DOHH2 (cell line): ENCODE data around the gene BOK.
"Not testable (repeated sequence)": the region's sequence is repeated elsewhere in the genome, so short reads cannot be mapped to it uniquely, and the experiment has no call there.

Source experiments
- H3F3A ChIP-seq: fragments of 200-600 bp; sonication (generic), shearing (Covaris generic); 2 replicates; pipeline ENCODE4 v1.6.0; 2016; ENCODE audit warnings: antibody characterized with exemption, mild to moderate bottlenecking; ENCODE audit not compliant: control insufficient read depth, insufficient read depth
- H3K27ac ChIP-seq: fragments of 200-600 bp; sonication (generic); 2 replicates; pipeline ENCODE4 v1.5.1; 2014; ENCODE audit warnings: low read depth, mild to moderate bottlenecking, low read length, moderate library complexity
- H3K27me3 ChIP-seq: fragments of 200-600 bp; sonication (generic); 2 replicates; pipeline ENCODE4 v1.6.1; 2014; ENCODE audit warnings: mild to moderate bottlenecking, low read length, mixed read lengths; ENCODE audit not compliant: control insufficient read depth
- H3K36me3 ChIP-seq: fragments of 200-600 bp; sonication (generic); 2 replicates; pipeline ENCODE4 v1.6.1; 2014; ENCODE audit warnings: mild to moderate bottlenecking, low read length, moderate library complexity, mixed read lengths; ENCODE audit not compliant: control insufficient read depth
- H3K4me1 ChIP-seq: fragments of 200-600 bp; sonication (generic); 2 replicates; pipeline ENCODE4 v1.6.1; 2014; ENCODE audit warnings: mild to moderate bottlenecking, low read length, mixed read lengths; ENCODE audit not compliant: control insufficient read depth
- H3K4me2 ChIP-seq: fragments of 200-600 bp; sonication (generic); 2 replicates; pipeline ENCODE4 v1.6.0; 2014; ENCODE audit warnings: mild to moderate bottlenecking, low read length, moderate library complexity
- H3K4me3 ChIP-seq: fragments of 200-600 bp; sonication (generic); 2 replicates; pipeline ENCODE4 v1.5.1; 2014; ENCODE audit warnings: mild to moderate bottlenecking, low read length, mixed read lengths
- H3K79me2 ChIP-seq: fragments of 200-600 bp; sonication (generic); 2 replicates; pipeline ENCODE4 v1.6.1; 2014; ENCODE audit warnings: mild to moderate bottlenecking, low read length, mixed read lengths; ENCODE audit not compliant: control insufficient read depth
- H3K9me2 ChIP-seq: fragments of 200-600 bp; sonication (generic); replicated peaks from 2 replicates; pipeline ENCODE4 v1.6.1; 2014; ENCODE audit warnings: mild to moderate bottlenecking, low read length, mixed read lengths; ENCODE audit not compliant: control insufficient read depth
- H3K9me3 ChIP-seq: fragments of 200-600 bp; sonication (generic); 2 replicates; pipeline ENCODE4 v1.6.1; 2014; ENCODE audit warnings: antibody characterized with exemption, low read length, mixed read lengths; ENCODE audit not compliant: control insufficient read depth, insufficient read depth
- H4K20me1 ChIP-seq: fragments of 200-600 bp; sonication (generic); 2 replicates; pipeline ENCODE4 v1.6.0; 2014; ENCODE audit warnings: low read depth, mild to moderate bottlenecking, antibody characterized with exemption, low read length, moderate library complexity; ENCODE audit not compliant: control insufficient read depth, insufficient read depth
- CTCF ChIP-seq: fragments of 200-600 bp; sonication (generic); IDR thresholded peaks from one replicate; pipeline ENCODE4 v1.5.1; 2014; ENCODE audit warnings: antibody characterized with exemption, mild to moderate bottlenecking, low read depth, low read length; ENCODE audit not compliant: poor library complexity, severe bottlenecking
- EZH2phosphoT487 ChIP-seq: fragments of 200-600 bp; sonication (generic); IDR thresholded peaks from 2 replicates; pipeline ENCODE4 v1.6.1; 2017; ENCODE audit warnings: borderline replicate concordance, mild to moderate bottlenecking, antibody characterized with exemption, low read length, moderate library complexity, mixed read lengths

The BOK gene

GRCh38 chr2:241517297-241517696, 41.2 kb upstream of the BOK start:
- Histone ChIP-seq H3K9me2 (no peaks in the 10 kb centered on the region), H3K79me2 (no peaks in the 10 kb centered on the region), H3K36me3 (no peaks in the 10 kb centered on the region), H3F3A (peaks cover 8% of the 10 kb centered on the region; the same call in 1 of the 2 replicates), H3K4me1 (no peaks in the 10 kb centered on the region), H3K4me2 (no peak overlapping the region), H4K20me1 (no peaks in the 10 kb centered on the region), H3K27me3 (peaks cover 4% of the 10 kb centered on the region; the same call in 1 of the 2 replicates), H3K9me3 (peaks cover 8% of the 10 kb centered on the region; the same call in 1 of the 2 replicates), H3K27ac (no peak overlapping the region), H3K4me3 (no peak overlapping the region)
- TF ChIP-seq EZH2phosphoT487 (no peak), CTCF (no peak)

GRCh38 chr2:241519669-241520068, 38.9 kb upstream of the BOK start:
- Histone ChIP-seq H3K79me2 (no peaks in the 10 kb centered on the region), H3F3A (peaks cover 8% of the 10 kb centered on the region; the same call in 1 of the 2 replicates), H3K4me1 (no peaks in the 10 kb centered on the region), H3K9me2 (no peaks in the 10 kb centered on the region), H4K20me1 (no peaks in the 10 kb centered on the region), H3K27me3 (peaks cover 4% of the 10 kb centered on the region; the same call in 1 of the 2 replicates), H3K27ac (no peak overlapping the region), H3K4me3 (no peak overlapping the region), H3K9me3 (peaks cover 8% of the 10 kb centered on the region; the same call in 1 of the 2 replicates), H3K36me3 (no peaks in the 10 kb centered on the region), H3K4me2 (no peak overlapping the region)
- TF ChIP-seq EZH2phosphoT487 (no peak), CTCF (no peak)

GRCh38 chr2:241522477-241522876, 36.1 kb upstream of the BOK start:
- Histone ChIP-seq H4K20me1 (no peaks in the 10 kb centered on the region), H3K36me3 (no peaks in the 10 kb centered on the region), H3K4me1 (no peaks in the 10 kb centered on the region), H3K9me3 (no peaks in the 10 kb centered on the region), H3F3A (no peaks in the 10 kb centered on the region), H3K4me3 (no peak overlapping the region), H3K4me2 (no peak overlapping the region), H3K79me2 (no peaks in the 10 kb centered on the region), H3K9me2 (no peaks in the 10 kb centered on the region), H3K27ac (no peak overlapping the region), H3K27me3 (peaks cover 4% of the 10 kb centered on the region; the same call in 1 of the 2 replicates)
- TF ChIP-seq EZH2phosphoT487 (no peak), CTCF (no peak)

GRCh38 chr2:241525818-241526780, 32.4 kb upstream of the BOK start:
- H4K20me1 ChIP-seq, result not testable (repeated sequence)

More at GRCh38 chr2:241525818-241526780, 32.4 kb upstream of the BOK start:
- H3K79me2 ChIP-seq, H3K9me3 ChIP-seq, H3K27ac ChIP-seq, H3K4me2 ChIP-seq, H3K4me3 ChIP-seq, H3F3A ChIP-seq, H3K36me3 ChIP-seq, H3K9me2 ChIP-seq, H3K4me1 ChIP-seq, H3K27me3 ChIP-seq: not testable (repeated sequence)
